ENCODE data around the gene TMEM17. TPM values are rescaled to one million over a fixed set of nuclear protein-coding genes. Genes with fewer than 3 reads are reported as not detected.

The TMEM17 gene
- total RNA-seq, 1 donor from 2014 or later = 1.8 TPM

GRCh38 chr2:62469114-62469513 is 36.9 kb downstream of the TMEM17 start:
- Histone ChIP-seq H3F3A (ENCODE audit: low read depth) (peaks cover 29% of the 10 kb centered on the region), H3K27me3 (no peaks in the 10 kb centered on the region), H3K4me1 (peaks cover 41% of the 10 kb centered on the region), H3K9me3 (ENCODE audit: low read depth) (no peaks in the 10 kb centered on the region), H3K36me3 (no peaks in the 10 kb centered on the region), H3K4me2 (no peak overlapping the region), H2AFZ (replicated peaks) (no peak overlapping the region), H3K79me2 (ENCODE audit: low read depth) (no peaks in the 10 kb centered on the region), H3K9ac (no peak overlapping the region), H3K4me3 (no peak overlapping the region), H4K20me1 (ENCODE audit: low read depth) (no peaks in the 10 kb centered on the region), H3K27ac (no peak overlapping the region)
- no peak for TF ChIP-seq CTCF (IDR thresholded peaks at IDR 0.05)
- no peak for TF ChIP-seq EZH2phosphoT487 (IDR thresholded peaks at IDR 0.05)
- no peak for TF ChIP-seq EZH2 (IDR thresholded peaks at IDR 0.05)
- Mint-ChIP-seq H3K27me3 (ENCODE audit: insufficient read depth, low read depth) (peaks cover 6% of the 10 kb centered on the region), H3K27ac (no peak overlapping the region), H3K36me3 (no peaks in the 10 kb centered on the region), H3K4me3 (no peak overlapping the region), H3K4me1 (peaks cover 24% of the 10 kb centered on the region), H3K9me3 (no peaks in the 10 kb centered on the region)
- DNase-seq (ENCODE audit: low spot score) = no peak

- Mint-ChIP-seq H3K27ac (no peak overlapping the region), H3K4me3 (no peak overlapping the region), H3K36me3 (no peaks in the 10 kb centered on the region), H3K4me1 (peaks cover 32% of the 10 kb centered on the region), H3K9me3 (no peaks in the 10 kb centered on the region), H3K27me3 (ENCODE audit: insufficient read depth, low read depth) (peaks cover 6% of the 10 kb centered on the region)
- no peak overlapping the region for H2AFZ ChIP-seq (replicated peaks)
- no peaks in the 10 kb centered on the region for H4K20me1 ChIP-seq (ENCODE audit: low read depth)
- H3F3A ChIP-seq (ENCODE audit: low read depth) = peaks cover 29% of the 10 kb centered on the region
- H3K9ac ChIP-seq = no peak overlapping the region
- H3K4me1 ChIP-seq = peaks cover 40% of the 10 kb centered on the region
- H3K27ac ChIP-seq = no peak overlapping the region
- no peak overlapping the region for H3K4me3 ChIP-seq
- no peak for TF ChIP-seq CTCF (IDR thresholded peaks at IDR 0.05)
- no peak for TF ChIP-seq EZH2phosphoT487 (IDR thresholded peaks at IDR 0.05)
- TF ChIP-seq EZH2 (IDR thresholded peaks at IDR 0.05) = no peak
- no peaks in the 10 kb centered on the region for H3K79me2 ChIP-seq (ENCODE audit: low read depth)
- H3K36me3 ChIP-seq = no peaks in the 10 kb centered on the region
- H3K4me2 ChIP-seq = no peak overlapping the region
- H3K27me3 ChIP-seq = no peaks in the 10 kb centered on the region
- no peak for DNase-seq (ENCODE audit: low spot score)
- no peaks in the 10 kb centered on the region for H3K9me3 ChIP-seq (ENCODE audit: low read depth)
Observed at GRCh38 chr2:62467475-62468321, 38.3 kb downstream of the TMEM17 start.

- no peaks in the 10 kb centered on the region for H3K9me3 ChIP-seq (ENCODE audit: low read depth)
- H3K9ac ChIP-seq = no peak overlapping the region
- no peak overlapping the region for H3K4me2 ChIP-seq
- H3K4me1 Mint-ChIP-seq = peaks cover 35% of the 10 kb centered on the region
- no peaks in the 10 kb centered on the region for H4K20me1 ChIP-seq (ENCODE audit: low read depth)
- no peaks in the 10 kb centered on the region for H3K27me3 ChIP-seq
- no peak overlapping the region for H3K27ac Mint-ChIP-seq
- DNase-seq (ENCODE audit: low spot score) = no peak
- H3K27me3 Mint-ChIP-seq (ENCODE audit: insufficient read depth, low read depth) = peaks cover 6% of the 10 kb centered on the region
- H3K36me3 ChIP-seq = no peaks in the 10 kb centered on the region
- TF ChIP-seq CTCF (IDR thresholded peaks at IDR 0.05) = no peak
- no peak for TF ChIP-seq EZH2phosphoT487 (IDR thresholded peaks at IDR 0.05)
- TF ChIP-seq EZH2 (IDR thresholded peaks at IDR 0.05) = no peak
- peaks cover 40% of the 10 kb centered on the region for H3K4me1 ChIP-seq
- H3K4me3 Mint-ChIP-seq = no peak overlapping the region
- H3K79me2 ChIP-seq (ENCODE audit: low read depth) = no peaks in the 10 kb centered on the region
- H3K36me3 Mint-ChIP-seq = no peaks in the 10 kb centered on the region
- no peak overlapping the region for H3K4me3 ChIP-seq
- no peak overlapping the region for H3K27ac ChIP-seq
- H3F3A ChIP-seq (ENCODE audit: low read depth) = peaks cover 29% of the 10 kb centered on the region
- H2AFZ ChIP-seq (replicated peaks) = no peak overlapping the region
- no peaks in the 10 kb centered on the region for H3K9me3 Mint-ChIP-seq
Observed at GRCh38 chr2:62467100-62467474, 38.9 kb downstream of the TMEM17 start.

Data from neural progenitor cell (in vitro differentiated cells).